CD4-positive, alpha-beta T cell (primary cell): ENCODE measurements around the gene HBQ1. TPM values are rescaled to one million over a fixed set of nuclear protein-coding genes. Genes with fewer than 3 reads are reported as not detected.
"Not testable (repeated sequence)": the region's sequence is repeated elsewhere in the genome, so short reads cannot be mapped to it uniquely, and the experiment has no call there.

ENCODE experiments used
- ATAC-seq: fragments of 200-7000 bp; cut with Tn5 transposase; one replicate; pipeline ENCODE4 v1.10.0; 2022; ENCODE audit warnings: mild to moderate bottlenecking; ENCODE audit not compliant: poor library complexity
- CTCF ChIA-PET: fragments of 350-600 bp; sonication (Branson Sonifier 250); formaldehyde crosslinking; loops from one replicate; lab custom pipeline; 2021; ENCODE audit warnings: antibody characterized with exemption, inconsistent platforms; lab: Charles Lee
- POLR2A ChIA-PET: fragments of 350-600 bp; sonication (Branson Sonifier 250); formaldehyde crosslinking; loops from one replicate; lab custom pipeline; 2021; ENCODE audit warnings: antibody characterized with exemption, inconsistent platforms; lab: Charles Lee
- DNase-seq, 14 experiments: peaks; one replicate each; pipeline ENCODE4 v3.0.0-alpha.2; 2013 to 2020; ENCODE audit warnings: mixed read lengths in 2 of 14
- H3K27ac ChIP-seq, 2 donors: one replicate each; pipeline versions ENCODE4 v1.5.1 to v1.7.0; 2013; ENCODE audit warnings: low read length in 2 of 2, low read depth in 1 of 2, mild to moderate bottlenecking in 1 of 2
- H3K27me3 ChIP-seq, 2 experiments: 1 replicate in 1 of 2; 2 replicates in 1 of 2; pipeline versions ENCODE4 v1.6.1 to v1.7.0; 2013; ENCODE audit warnings: low read length in 2 of 2, control low read depth in 1 of 2, mild to moderate bottlenecking in 1 of 2, moderate library complexity in 1 of 2; ENCODE audit not compliant: insufficient read depth in 2 of 2, control insufficient read depth in 1 of 2
- H3K36me3 ChIP-seq: one replicate; pipeline ENCODE4 v1.6.1; 2013; ENCODE audit warnings: low read length, control low read depth; ENCODE audit not compliant: insufficient read depth
- H3K4me1 ChIP-seq: one replicate; pipeline ENCODE4 v1.6.1; 2013; ENCODE audit warnings: low read length, control low read depth; ENCODE audit not compliant: insufficient read depth
- H3K4me3 ChIP-seq: one replicate; pipeline ENCODE4 v1.5.1; 2013; ENCODE audit warnings: mild to moderate bottlenecking, low read length, moderate library complexity
- H3K9me3 ChIP-seq, 2 experiments: 1 replicate in 1 of 2; 2 replicates in 1 of 2; pipeline versions ENCODE4 v1.6.1 to v1.7.0; 2013; ENCODE audit warnings: low read length in 2 of 2, mild to moderate bottlenecking in 2 of 2, control low read depth in 1 of 2, moderate library complexity in 1 of 2; ENCODE audit not compliant: control insufficient read depth in 1 of 2, insufficient read depth in 1 of 2
- H3K27ac Mint-ChIP-seq: one replicate; pipeline ENCODE4 v1.8.0; 2020; ENCODE audit warnings: mixed read lengths
- H3K27me3 Mint-ChIP-seq: one replicate; pipeline ENCODE4 v1.8.0; 2021; ENCODE audit warnings: mixed read lengths
- H3K36me3 Mint-ChIP-seq: one replicate; pipeline ENCODE4 v1.8.0; 2021; ENCODE audit warnings: low read depth, mixed read lengths
- H3K4me1 Mint-ChIP-seq: one replicate; pipeline ENCODE4 v1.8.0; 2021; ENCODE audit warnings: low read depth, mixed read lengths
- H3K4me3 Mint-ChIP-seq: one replicate; pipeline ENCODE4 v1.8.0; 2020; ENCODE audit warnings: mild to moderate bottlenecking, mixed read lengths
- H3K9me3 Mint-ChIP-seq: one replicate; pipeline ENCODE4 v1.8.0; 2020; ENCODE audit warnings: mixed read lengths
- intact Hi-C, 2 experiments: fragments of 100-400 bp; cut with DNase I in 1 of 2; cut with micrococcal nuclease in 1 of 2; formaldehyde crosslinking; loops; one replicate each; pipeline versions ENCODE4 v1.15.1 to v1.9.0; 2023 to 2025; cut with DNase I, micrococcal nuclease
- total RNA-seq, 174 experiments: library from RNA in 2 of 174; stranded (reverse) in 2 of 174; gene quantifications; one replicate each; pipeline ENCODE4 v1.2.3 and lab custom pipeline; 2021 to 2026
- TF ChIP-seq, protein P1 (sequence below): fragments of 200-600 bp; IDR thresholded peaks from one replicate; pipeline ENCODE4 v1.8.0; 2022; ENCODE audit warnings: antibody characterized with exemption, mild to moderate bottlenecking

Gene HBQ1
- total RNA-seq, 2 experiments from 2014 or later: not detected

DNA sequence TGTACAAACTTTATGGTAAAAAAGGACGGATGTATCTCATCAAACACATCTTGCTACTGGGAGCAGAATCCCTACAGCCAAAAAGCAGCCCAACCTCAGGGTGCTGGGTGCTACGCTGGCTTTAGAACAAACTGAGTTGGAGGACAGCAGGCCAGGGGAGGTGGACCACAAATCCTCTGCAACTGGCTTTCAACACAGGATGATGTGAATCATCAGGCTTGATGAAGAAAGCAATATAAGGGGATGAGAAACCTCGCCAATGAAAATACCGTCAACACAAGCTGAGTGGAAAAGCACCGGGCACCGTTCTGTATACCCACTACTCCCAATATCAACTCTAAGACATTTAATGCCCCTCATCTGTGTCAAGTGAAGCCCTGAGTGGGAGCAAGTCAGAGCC lies 14.3 kb downstream of the HBQ1 start:
- no peak overlapping the region for H3K4me3 Mint-ChIP-seq
- POLR2A ChIA-PET: no interaction called here
- no peaks in the 10 kb centered on the region for H3K9me3 ChIP-seq
- no peak overlapping the region for H3K4me3 ChIP-seq
- H3K4me1 ChIP-seq: no peaks in the 10 kb centered on the region
- ATAC-seq (no peak), DNase-seq (no peak)
- no peaks in the 10 kb centered on the region for H3K9me3 Mint-ChIP-seq
- intact Hi-C loops: no loop called here
- H3K4me1 Mint-ChIP-seq: no peaks in the 10 kb centered on the region
- peaks cover 91% of the 10 kb centered on the region for H3K36me3 Mint-ChIP-seq
- TF ChIP-seq, protein P1, sequence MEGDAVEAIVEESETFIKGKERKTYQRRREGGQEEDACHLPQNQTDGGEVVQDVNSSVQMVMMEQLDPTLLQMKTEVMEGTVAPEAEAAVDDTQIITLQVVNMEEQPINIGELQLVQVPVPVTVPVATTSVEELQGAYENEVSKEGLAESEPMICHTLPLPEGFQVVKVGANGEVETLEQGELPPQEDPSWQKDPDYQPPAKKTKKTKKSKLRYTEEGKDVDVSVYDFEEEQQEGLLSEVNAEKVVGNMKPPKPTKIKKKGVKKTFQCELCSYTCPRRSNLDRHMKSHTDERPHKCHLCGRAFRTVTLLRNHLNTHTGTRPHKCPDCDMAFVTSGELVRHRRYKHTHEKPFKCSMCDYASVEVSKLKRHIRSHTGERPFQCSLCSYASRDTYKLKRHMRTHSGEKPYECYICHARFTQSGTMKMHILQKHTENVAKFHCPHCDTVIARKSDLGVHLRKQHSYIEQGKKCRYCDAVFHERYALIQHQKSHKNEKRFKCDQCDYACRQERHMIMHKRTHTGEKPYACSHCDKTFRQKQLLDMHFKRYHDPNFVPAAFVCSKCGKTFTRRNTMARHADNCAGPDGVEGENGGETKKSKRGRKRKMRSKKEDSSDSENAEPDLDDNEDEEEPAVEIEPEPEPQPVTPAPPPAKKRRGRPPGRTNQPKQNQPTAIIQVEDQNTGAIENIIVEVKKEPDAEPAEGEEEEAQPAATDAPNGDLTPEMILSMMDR: no peak
- H3K36me3 ChIP-seq: peaks cover 89% of the 10 kb centered on the region
- no peak overlapping the region for H3K27ac ChIP-seq
- CTCF ChIA-PET: interaction anchor here (1.2 kb wide), 1 partner anchor 18 kb away, joined by 3 read pairs; no protein-coding TSS in a partner anchor
- no peak overlapping the region for H3K27ac Mint-ChIP-seq
- H3K27me3 Mint-ChIP-seq: no peaks in the 10 kb centered on the region
- no peaks in the 10 kb centered on the region for H3K27me3 ChIP-seq

DNA sequence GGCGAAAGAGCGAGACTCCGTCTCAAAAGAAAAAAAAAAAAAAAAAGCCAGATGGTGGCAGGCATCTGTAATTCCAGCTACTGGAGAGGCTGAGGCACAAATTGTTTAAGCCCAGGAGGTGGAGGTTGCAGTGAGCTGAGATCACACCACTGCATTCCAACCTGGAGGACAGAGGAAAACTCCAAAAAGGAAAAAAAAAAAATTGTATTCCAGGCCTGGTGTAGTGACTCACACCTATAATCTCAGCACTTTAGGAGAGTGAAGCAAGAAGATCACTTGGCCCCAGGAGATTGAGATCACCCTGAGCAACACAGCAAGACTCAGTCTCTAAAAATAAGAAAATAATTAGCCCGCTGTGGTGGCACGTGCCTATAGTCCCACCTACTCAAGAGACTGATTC lies 20.1 kb downstream of the HBQ1 start:
- DNase-seq: no peak
- POLR2A ChIA-PET: no interaction called here
- no peak for ATAC-seq
- Histone ChIP-seq H3K9me3 (no peaks in the 10 kb centered on the region), H3K4me1 (no peaks in the 10 kb centered on the region), H3K4me3 (no peak overlapping the region), H3K27me3 (no peaks in the 10 kb centered on the region), H3K36me3 (peaks cover 76% of the 10 kb centered on the region), H3K27ac (no peak overlapping the region)
- Mint-ChIP-seq H3K9me3 (no peaks in the 10 kb centered on the region), H3K36me3 (peaks cover 84% of the 10 kb centered on the region), H3K27ac (no peak overlapping the region), H3K27me3 (no peaks in the 10 kb centered on the region), H3K4me1 (no peaks in the 10 kb centered on the region), H3K4me3 (no peak overlapping the region)
- CTCF ChIA-PET: no interaction called here
- TF ChIP-seq, protein P1: no peak
- intact Hi-C loops: no loop called here

DNA sequence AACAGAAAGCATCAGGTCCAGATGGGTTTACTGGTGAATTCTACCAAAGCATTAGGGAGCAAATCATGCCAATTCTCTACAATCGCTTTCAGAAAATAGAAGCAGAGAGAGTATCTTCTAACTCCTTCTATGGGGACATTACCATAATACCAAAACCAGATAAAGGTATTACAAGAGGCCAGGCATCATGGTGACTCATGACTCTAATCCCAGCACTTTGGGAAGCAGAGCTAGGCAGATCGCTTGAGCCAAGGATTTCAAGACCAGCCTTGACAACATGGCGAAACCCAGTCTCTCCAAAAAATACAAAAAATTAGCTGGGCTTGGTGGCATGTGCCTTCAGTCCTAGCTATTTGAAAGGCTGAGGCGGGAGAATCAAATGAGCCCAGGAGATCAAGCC lies 23.0 kb downstream of the HBQ1 start:
- Histone ChIP-seq H3K27ac (no peak overlapping the region), H3K36me3 (peaks cover 73% of the 10 kb centered on the region), H3K9me3 (no peaks in the 10 kb centered on the region), H3K4me1 (no peaks in the 10 kb centered on the region), H3K4me3 (no peak overlapping the region), H3K27me3 (no peaks in the 10 kb centered on the region)
- Mint-ChIP-seq H3K27me3 (no peaks in the 10 kb centered on the region), H3K4me1 (no peaks in the 10 kb centered on the region), H3K36me3 (peaks cover 88% of the 10 kb centered on the region), H3K27ac (no peak overlapping the region), H3K4me3 (no peak overlapping the region), H3K9me3 (no peaks in the 10 kb centered on the region)
- intact Hi-C loops: no loop called here
- ChIA-PET CTCF (no interaction called here), POLR2A (no interaction called here)
- TF ChIP-seq, protein P1: no peak
- DNase-seq (no peak), ATAC-seq (no peak)

DNA sequence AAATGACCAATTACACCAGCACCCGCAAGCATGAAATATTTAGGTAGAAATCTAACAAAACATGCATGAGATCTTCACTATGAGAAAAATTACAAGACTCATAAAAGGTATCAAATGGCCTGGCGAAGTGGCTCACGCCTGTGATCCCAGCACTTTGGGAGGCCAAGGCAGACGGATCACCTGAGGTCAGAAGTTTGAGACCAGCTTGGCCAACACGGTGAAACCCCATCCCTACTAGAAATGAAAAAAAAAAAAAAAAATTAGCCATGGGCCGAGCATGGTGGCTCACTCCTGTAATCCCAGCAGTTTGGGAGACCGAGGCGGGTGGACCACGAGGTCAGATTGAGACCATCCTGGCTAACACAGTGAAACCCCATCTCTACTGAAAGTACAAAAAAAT lies 23.8 kb downstream of the HBQ1 start:
- H3K27ac ChIP-seq, H3K27me3 ChIP-seq, CTCF ChIA-PET, intact Hi-C loops, H3K4me3 Mint-ChIP-seq, H3K4me1 ChIP-seq, H3K27ac Mint-ChIP-seq, POLR2A ChIA-PET, ATAC-seq, H3K9me3 ChIP-seq, H3K4me3 ChIP-seq, H3K9me3 Mint-ChIP-seq, DNase-seq, H3K4me1 Mint-ChIP-seq, H3K27me3 Mint-ChIP-seq: not testable (repeated sequence)
- H3K36me3 ChIP-seq: peaks cover 73% of the 10 kb centered on the region
- H3K36me3 Mint-ChIP-seq: peaks cover 88% of the 10 kb centered on the region

DNA sequence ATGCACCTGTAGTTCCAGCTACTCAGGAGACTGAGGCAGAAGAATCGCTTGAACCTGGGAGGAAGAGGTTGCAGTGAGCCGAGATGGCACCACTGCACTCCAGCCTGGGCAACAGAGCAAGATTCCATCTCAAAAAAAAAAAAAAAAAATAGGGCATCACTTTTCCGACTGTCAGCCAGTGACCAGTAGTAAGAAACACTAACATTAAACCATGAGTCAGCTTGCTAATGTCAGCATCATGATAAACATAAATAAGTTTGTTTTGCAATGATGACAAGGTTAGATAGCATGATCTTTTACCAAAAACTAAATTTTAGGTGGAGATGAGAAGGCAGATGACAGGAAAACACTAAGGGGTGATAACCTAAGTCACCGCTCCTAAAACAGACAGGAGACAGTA lies 29.1 kb downstream of the HBQ1 start:
- H3K36me3 Mint-ChIP-seq: peaks cover 83% of the 10 kb centered on the region
- H3K9me3 ChIP-seq, H3K4me3 ChIP-seq, H3K27ac Mint-ChIP-seq, intact Hi-C loops, CTCF ChIA-PET, DNase-seq, H3K27me3 ChIP-seq, H3K4me3 Mint-ChIP-seq, H3K27ac ChIP-seq, H3K4me1 Mint-ChIP-seq, H3K9me3 Mint-ChIP-seq, ATAC-seq, H3K27me3 Mint-ChIP-seq, H3K4me1 ChIP-seq: not testable (repeated sequence)
- H3K36me3 ChIP-seq: peaks cover 81% of the 10 kb centered on the region
- POLR2A ChIA-PET: interaction anchor here (0.6 kb wide), 1 partner anchor 1148 kb away, joined by 3 read pairs; no protein-coding TSS in a partner anchor
